CD4-positive, alpha-beta T cell treated with Interleukin-17A for 1 hour (primary cell): ENCODE measurements around the gene MAP2K5.

ENCODE experiments used
- DNase-seq: peaks from one replicate; pipeline ENCODE4 v3.0.0-alpha.2; 2020

The MAP2K5 gene

GRCh38 chr15:67560320-67560719 is 17.8 kb downstream of the MAP2K5 start:
- DNase-seq: no peak

- DNase-seq: no peak
These were observed 20.6 kb downstream of the MAP2K5 start for GRCh38 chr15:67563092-67563491.

GRCh38 chr15:67564021-67564967 is 21.8 kb downstream of the MAP2K5 start:
- no peak for DNase-seq

- no peak for DNase-seq
These were observed 22.5 kb downstream of the MAP2K5 start for GRCh38 chr15:67564968-67565345.

GRCh38 chr15:67569668-67570067 is 27.2 kb downstream of the MAP2K5 start:
- DNase-seq: no peak

- no peak for DNase-seq
These were observed 28.6 kb downstream of the MAP2K5 start for GRCh38 chr15:67570875-67571647.

DNA sequence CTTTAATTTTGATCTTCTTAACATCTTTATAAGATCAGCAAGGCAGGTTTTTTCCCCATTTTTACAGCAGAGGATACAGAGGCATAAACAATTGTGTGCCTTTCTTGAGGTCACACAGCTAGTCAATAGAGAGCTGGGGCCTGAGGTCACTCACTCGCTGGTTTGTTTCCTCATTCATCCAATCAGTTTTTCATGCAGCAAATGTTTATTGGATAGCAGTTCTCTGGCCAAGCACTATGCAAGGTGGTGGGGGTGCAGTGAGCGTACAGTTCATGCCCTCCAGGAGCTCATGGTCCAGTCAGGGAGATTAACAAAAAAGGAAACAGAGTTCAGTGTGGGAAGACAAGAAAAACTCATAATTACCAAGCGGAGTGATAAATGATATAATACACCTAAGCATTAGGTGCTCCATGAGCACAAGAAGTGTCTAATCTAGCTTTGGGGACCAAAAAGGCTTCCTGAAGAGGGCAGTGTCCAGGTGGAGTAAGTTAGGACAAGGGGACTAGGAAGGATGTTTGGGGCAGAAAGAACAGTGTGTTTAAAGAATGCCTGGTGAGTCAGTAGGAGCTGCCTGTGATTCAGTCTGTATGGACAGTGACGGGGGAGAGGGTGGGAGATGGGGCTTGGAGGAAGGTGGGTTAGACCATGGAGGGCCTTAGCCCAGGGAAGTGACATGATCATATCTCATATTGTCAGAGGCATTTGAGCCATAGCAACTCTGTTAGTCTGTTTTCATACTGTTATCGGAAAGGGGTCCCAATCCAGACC is 29.3 kb downstream of the MAP2K5 start:
- DNase-seq: no peak

- no peak for DNase-seq
These were observed 30.7 kb downstream of the MAP2K5 start for GRCh38 chr15:67573194-67573593.

- no peak for DNase-seq
These were observed 32.6 kb downstream of the MAP2K5 start for GRCh38 chr15:67575039-67575502.

DNA sequence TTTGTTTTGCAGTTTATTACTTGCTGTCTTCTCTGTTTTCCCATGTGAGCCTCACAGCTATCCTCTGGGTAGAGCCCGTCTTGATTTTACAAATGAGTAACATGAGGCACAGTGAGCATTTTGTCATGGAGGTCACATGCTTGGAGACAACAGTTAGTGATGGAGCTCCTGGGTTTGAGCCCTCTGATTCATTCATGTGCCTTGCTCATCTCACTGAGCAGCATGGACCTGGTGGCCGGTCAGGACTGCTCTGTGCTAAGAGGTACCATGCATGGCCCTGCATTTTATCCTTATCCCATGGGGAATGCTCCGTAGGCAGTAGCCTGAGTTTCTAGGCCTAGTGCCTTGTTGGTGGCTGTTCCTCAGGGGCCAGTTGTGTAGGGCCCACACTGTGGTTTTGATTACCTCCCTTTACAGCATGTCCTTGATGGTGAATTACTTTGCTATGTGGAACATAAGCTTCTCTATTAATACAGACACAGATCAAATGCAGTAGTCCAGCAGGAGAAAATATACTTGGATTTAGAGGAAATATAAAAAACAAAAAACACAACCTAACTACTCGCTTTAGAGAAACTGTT is 35.6 kb downstream of the MAP2K5 start:
- no peak for DNase-seq

DNA sequence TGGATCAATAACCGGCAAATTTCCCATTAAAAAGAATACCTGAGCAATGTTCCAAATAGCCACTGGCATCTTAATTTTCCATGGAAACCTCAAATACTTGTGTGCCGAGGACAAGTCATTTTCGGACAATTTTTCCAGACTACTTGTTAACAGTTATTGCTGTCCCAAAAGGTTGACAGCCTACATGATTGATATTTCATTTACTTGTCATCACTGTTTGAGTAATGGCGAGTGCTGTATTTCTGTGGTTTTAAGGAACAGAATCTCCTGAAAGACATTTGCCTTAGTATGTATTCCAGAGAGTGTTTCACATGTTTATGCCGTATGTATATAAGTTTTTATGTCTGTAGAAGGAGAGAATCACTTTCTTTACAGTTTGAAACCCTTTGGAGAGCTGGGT is 36.7 kb downstream of the MAP2K5 start:
- DNase-seq: no peak

- no peak for DNase-seq
These were observed 37.5 kb downstream of the MAP2K5 start for GRCh38 chr15:67579967-67580366.

GRCh38 chr15:67584157-67584556 is 41.7 kb downstream of the MAP2K5 start:
- no peak for DNase-seq

- DNase-seq: no peak
These were observed 43.2 kb downstream of the MAP2K5 start for GRCh38 chr15:67585681-67586080.

DNA sequence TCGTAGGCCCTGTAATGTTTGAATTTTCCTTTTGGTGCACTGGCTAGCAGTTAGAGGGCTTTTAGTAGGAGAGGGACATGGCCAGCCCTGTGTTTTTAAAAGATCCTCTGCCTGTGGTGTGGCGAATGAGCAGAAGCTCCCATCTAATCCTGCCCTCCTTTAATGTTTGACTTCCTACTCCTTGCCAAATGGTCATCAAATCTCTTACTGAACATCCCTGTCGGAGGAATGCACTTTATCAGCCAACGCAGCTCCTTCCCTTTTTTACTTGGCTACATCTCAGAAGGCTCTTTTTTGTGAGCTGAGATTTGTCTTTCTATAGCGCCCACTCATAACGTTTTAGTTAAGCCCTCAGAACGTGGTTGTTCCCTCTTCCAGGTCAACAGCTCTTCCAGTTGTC is 44.8 kb downstream of the MAP2K5 start:
- no peak for DNase-seq

DNA sequence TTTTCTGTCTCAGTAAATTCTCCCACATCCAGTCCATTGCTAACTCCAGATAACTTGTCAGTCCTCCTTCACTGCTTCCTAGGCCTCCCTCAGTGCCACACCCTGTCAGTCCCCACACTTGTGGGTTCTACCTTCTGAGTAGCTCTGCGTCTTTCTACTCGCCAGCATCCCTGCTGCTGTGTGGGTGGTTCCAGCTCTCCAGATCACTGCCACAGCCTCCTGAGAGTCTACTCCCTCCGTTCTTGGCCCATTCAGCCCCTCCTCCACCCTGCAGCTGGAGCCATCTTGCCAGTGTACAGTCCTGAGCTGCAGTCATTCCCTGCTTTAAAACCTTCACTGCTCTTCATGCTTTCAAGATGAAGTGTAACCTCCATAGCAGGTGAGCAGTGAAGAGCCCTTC is 45.3 kb downstream of the MAP2K5 start:
- DNase-seq: no peak

DNA sequence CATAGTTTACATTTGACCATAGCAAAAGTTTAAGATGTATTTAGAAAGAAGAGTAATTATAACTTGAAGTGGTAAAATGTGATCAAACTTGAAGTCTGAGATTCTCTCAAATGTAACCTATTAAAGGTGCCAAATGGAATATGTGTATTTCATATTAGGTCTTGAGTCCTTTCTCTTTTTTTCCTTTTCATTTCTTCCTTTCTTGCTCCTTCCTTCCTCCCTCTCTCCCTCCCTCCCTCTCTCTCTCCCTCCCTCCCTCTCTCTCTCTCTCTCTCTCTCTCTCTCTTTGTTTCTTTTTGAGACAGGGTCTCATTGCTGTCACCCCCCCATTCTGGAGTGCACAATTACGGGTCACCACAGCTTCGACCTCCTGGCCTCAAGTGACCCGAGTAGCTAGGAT is 47.7 kb downstream of the MAP2K5 start:
- no peak for DNase-seq

- no peak for DNase-seq
These were observed 49.7 kb downstream of the MAP2K5 start for GRCh38 chr15:67592245-67592644.

- DNase-seq: no peak
These were observed 51.1 kb downstream of the MAP2K5 start for GRCh38 chr15:67593562-67593961.

DNA sequence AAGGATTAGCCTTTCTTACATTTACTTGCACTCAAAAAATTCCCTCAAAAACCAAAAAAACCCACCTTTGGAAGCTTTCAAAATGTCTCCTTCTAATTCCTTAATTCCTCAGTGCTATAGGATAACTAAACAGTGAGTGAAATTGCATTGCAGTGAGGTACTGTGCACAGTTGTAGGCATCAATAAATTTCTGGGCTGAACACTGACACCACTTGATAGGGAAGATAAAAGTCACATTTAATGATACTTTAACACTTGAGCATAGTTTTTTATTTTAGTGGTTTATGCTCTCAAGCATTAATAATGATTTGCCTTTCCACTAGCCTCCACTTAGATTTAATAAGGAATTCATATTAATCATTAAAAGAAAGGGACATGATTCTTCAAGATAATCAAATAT is 52.3 kb downstream of the MAP2K5 start:
- DNase-seq: no peak

- no peak for DNase-seq
These were observed 53.1 kb downstream of the MAP2K5 start for GRCh38 chr15:67595572-67595971.

DNA sequence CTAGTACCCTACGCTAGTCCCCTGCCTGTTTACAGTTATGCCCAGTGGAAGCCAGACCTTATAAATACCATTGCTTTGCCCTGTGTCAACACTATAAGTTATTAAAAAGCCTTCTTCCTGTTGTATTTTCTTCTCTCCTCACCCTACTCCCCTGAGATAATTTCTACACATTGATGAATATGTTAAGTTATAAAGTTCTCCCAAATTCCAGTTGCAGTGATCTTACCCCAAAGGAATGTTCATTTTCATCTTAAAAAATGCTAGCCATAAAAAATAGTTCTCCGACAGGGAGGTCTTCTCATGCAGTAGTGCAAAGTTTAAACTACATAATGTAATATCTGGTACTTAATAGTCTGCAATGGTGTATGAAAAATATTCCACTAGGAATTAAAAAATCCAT is 58.6 kb downstream of the MAP2K5 start:
- DNase-seq: no peak

- DNase-seq: no peak
These were observed 60.6 kb downstream of the MAP2K5 start for GRCh38 chr15:67603063-67603462.
